GM23248 (cell line): ENCODE data around the gene VPS37B. TPM values are rescaled to one million over a fixed set of nuclear protein-coding genes. Genes with fewer than 3 reads are reported as not detected.

ENCODE experiments used
- DNase-seq: peaks from one replicate; pipeline ENCODE4 v3.0.0-alpha.2; 2015
- H2AFZ ChIP-seq: fragments of 200-600 bp; sonication (generic); 2 replicates; pipeline ENCODE4 v1.6.1; 2016; ENCODE audit warnings: antibody characterized with exemption
- H3F3A ChIP-seq: fragments of 200-600 bp; sonication (generic); 2 replicates; pipeline ENCODE4 v1.6.1; 2016; ENCODE audit warnings: mild to moderate bottlenecking, antibody characterized with exemption, mixed run types; ENCODE audit not compliant: insufficient read depth
- H3K27ac ChIP-seq: fragments of 200-600 bp; sonication (generic); 2 replicates; pipeline ENCODE4 v1.5.1; 2016; ENCODE audit warnings: mild to moderate bottlenecking
- H3K27me3 ChIP-seq: fragments of 200-600 bp; sonication (generic); replicated peaks from 2 replicates; pipeline ENCODE4 v1.6.1; 2016; ENCODE audit warnings: mild to moderate bottlenecking; ENCODE audit not compliant: insufficient read depth
- H3K36me3 ChIP-seq: fragments of 200-600 bp; sonication (generic); 2 replicates; pipeline ENCODE4 v1.6.1; 2016; ENCODE audit warnings: low read depth, mild to moderate bottlenecking
- H3K4me1 ChIP-seq: fragments of 200-600 bp; sonication (generic); 2 replicates; pipeline ENCODE4 v1.6.1; 2016; ENCODE audit warnings: mild to moderate bottlenecking; ENCODE audit not compliant: insufficient read depth
- H3K4me2 ChIP-seq: fragments of 200-600 bp; sonication (generic); one replicate; pipeline ENCODE4 v1.6.1; 2016; ENCODE audit warnings: mild to moderate bottlenecking; ENCODE audit not compliant: unreplicated experiment
- H3K4me3 ChIP-seq: fragments of 200-600 bp; sonication (generic); 2 replicates; pipeline ENCODE4 v1.5.1; 2016; ENCODE audit warnings: mild to moderate bottlenecking
- H3K79me2 ChIP-seq: fragments of 200-600 bp; sonication (generic); 2 replicates; pipeline ENCODE4 v1.6.1; 2016; ENCODE audit warnings: mild to moderate bottlenecking; ENCODE audit not compliant: insufficient read depth
- H3K9ac ChIP-seq: fragments of 200-600 bp; sonication (generic); 2 replicates; pipeline ENCODE4 v1.6.1; 2016; ENCODE audit warnings: mild to moderate bottlenecking
- H3K9me2 ChIP-seq: fragments of 200-600 bp; sonication (generic); 2 replicates; pipeline ENCODE4 v1.6.1; 2016; ENCODE audit warnings: mixed run types, mild to moderate bottlenecking, moderate library complexity; ENCODE audit not compliant: insufficient read depth
- H3K9me3 ChIP-seq: fragments of 200-600 bp; sonication (generic); one replicate; pipeline ENCODE4 v1.6.1; 2017; ENCODE audit warnings: low read depth
- H4K20me1 ChIP-seq: fragments of 200-600 bp; sonication (generic); 2 replicates; pipeline ENCODE4 v1.6.0; 2016; ENCODE audit not compliant: insufficient read depth
- EZH2 ChIP-seq: fragments of 200-600 bp; sonication (generic); IDR thresholded peaks from 2 replicates; pipeline ENCODE4 v1.6.1; 2018; ENCODE audit warnings: antibody characterized with exemption, mild to moderate bottlenecking; ENCODE audit not compliant: insufficient read depth, poor library complexity, severe bottlenecking
- EZH2phosphoT487 ChIP-seq: fragments of 200-600 bp; sonication (generic); IDR thresholded peaks from 2 replicates; pipeline ENCODE4 v1.6.1; 2018; ENCODE audit warnings: antibody characterized with exemption, moderate library complexity, mild to moderate bottlenecking, low read depth; ENCODE audit not compliant: insufficient read depth
- WGBS, 2 experiments: methylation state at CpG; one replicate each; pipeline ENCODE4 v1.1.6; 2015 to 2017; ENCODE audit warnings: low lambda C conversion rate in 2 of 2, low coverage in 1 of 2; ENCODE audit errors: missing lambda C conversion rate in 2 of 2; 5-methylcytosine and 5-hydroxymethylcytosine counted together
- in situ Hi-C: fragments of 300-500 bp; cut with MboI; formaldehyde crosslinking; loops from 2 replicates; pipeline ENCODE4 v1.15.0; 2020
- polyA plus RNA-seq: library from polyadenylated mRNA; unstranded; fragments of >200 nt; fragmentation: Nextera tagmentation; extraction: Ambion mirVana; gene quantifications from 2 replicates; pipeline ENCODE4 v1.2.1, GENCODE V29; 2016
- total RNA-seq: library from RNA; depleted of rRNA; stranded (reverse); fragments of >200 nt; shearing (Covaris generic); gene quantifications from 2 replicates; pipeline ENCODE4 v1.2.3, GENCODE V29; 2014

Gene VPS37B
- total and polyA plus RNA-seq, 2 experiments from 2014 or later = 19.1 to 31.3 TPM

GRCh38 chr12:122871851-122872780, 23.8 kb downstream of the VPS37B start:
- Histone ChIP-seq H3K9ac (peak overlapping the region; percentile 85), H3K27me3 (no peaks in the 10 kb centered on the region), H2AFZ (peak overlapping the region; percentile 60), H3K4me2 (peak overlapping the region; percentile 89), H3K9me3 (no peaks in the 10 kb centered on the region), H3K36me3 (peaks cover 15% of the 10 kb centered on the region; the same call in 1 of the 2 replicates), H3K79me2 (peaks cover 82% of the 10 kb centered on the region), H3K9me2 (no peaks in the 10 kb centered on the region), H3K4me3 (peak overlapping the region; percentile 75), H3K27ac (peak overlapping the region; percentile 89), H4K20me1 (0 out of 2 replicates have a peak, but pooled peaks cover 9% of the 10 kb centered on the region), H3F3A (peaks cover 32% of the 10 kb centered on the region), H3K4me1 (peaks cover 29% of the 10 kb centered on the region)
- 8 to 10% methylated on average over 23 of the region's 23 CpGs for WGBS, 2 experiments
- peak; percentile 90 for DNase-seq
- TF ChIP-seq EZH2phosphoT487 (no peak), EZH2 (no peak)
- in situ Hi-C loops = loop anchor here (25.0 kb wide), 1 partner anchor 365 kb away; the partner anchor contains the start of genes MPHOSPH9 and MTRFR

- Histone ChIP-seq H3K4me2 (peak overlapping the region; percentile 89), H2AFZ (peak overlapping the region; percentile 60), H3K27me3 (no peaks in the 10 kb centered on the region), H3K9me2 (no peaks in the 10 kb centered on the region), H4K20me1 (0 out of 2 replicates have a peak, but pooled peaks cover 5% of the 10 kb centered on the region), H3K27ac (peak overlapping the region; percentile 89), H3K4me1 (peaks cover 29% of the 10 kb centered on the region), H3K9ac (peak overlapping the region; percentile 85), H3K36me3 (peaks cover 23% of the 10 kb centered on the region; the same call in 1 of the 2 replicates), H3K79me2 (peaks cover 72% of the 10 kb centered on the region), H3K4me3 (peak overlapping the region; percentile 75), H3K9me3 (no peaks in the 10 kb centered on the region), H3F3A (peaks cover 32% of the 10 kb centered on the region)
- peak; percentile 74 for DNase-seq
- in situ Hi-C loops = loop anchor here (25.0 kb wide), 1 partner anchor 366 kb away; the partner anchor contains the start of genes MPHOSPH9 and MTRFR
- TF ChIP-seq EZH2phosphoT487 (no peak), EZH2 (no peak)
- 14 to 15% methylated on average over 15 of the region's 15 CpGs for WGBS, 2 experiments
Measured at GRCh38 chr12:122870867-122871664, 24.9 kb downstream of the VPS37B start.

GRCh38 chr12:122870163-122870842, 25.6 kb downstream of the VPS37B start:
- peaks cover 64% of the 10 kb centered on the region for H3K79me2 ChIP-seq
- peak overlapping the region; percentile 89 for H3K4me2 ChIP-seq
- in situ Hi-C loops = loop anchor here (25.0 kb wide), 1 partner anchor 367 kb away; the partner anchor contains the start of genes MPHOSPH9 and MTRFR

More at GRCh38 chr12:122870163-122870842, 25.6 kb downstream of the VPS37B start:
- Histone ChIP-seq H3K36me3 (peaks cover 25% of the 10 kb centered on the region; the same call in 1 of the 2 replicates), H3K27me3 (no peaks in the 10 kb centered on the region), H3K9ac (peak overlapping the region; percentile 85), H2AFZ (no peak overlapping the region), H3K27ac (peak overlapping the region; percentile 89), H3K9me3 (no peaks in the 10 kb centered on the region), H3K9me2 (no peaks in the 10 kb centered on the region), H3K4me1 (peaks cover 21% of the 10 kb centered on the region), H3F3A (peaks cover 32% of the 10 kb centered on the region), H3K4me3 (peak overlapping the region; percentile 75), H4K20me1 (no peaks in the 10 kb centered on the region)
- DNase-seq = no peak
- TF ChIP-seq EZH2phosphoT487 (no peak), EZH2 (no peak)
- 96% methylated on average over 11 of the region's 11 CpGs for WGBS, 2 experiments
